ENCODE measurements around the gene AUTS2.

AUTS2 gene

DNA sequence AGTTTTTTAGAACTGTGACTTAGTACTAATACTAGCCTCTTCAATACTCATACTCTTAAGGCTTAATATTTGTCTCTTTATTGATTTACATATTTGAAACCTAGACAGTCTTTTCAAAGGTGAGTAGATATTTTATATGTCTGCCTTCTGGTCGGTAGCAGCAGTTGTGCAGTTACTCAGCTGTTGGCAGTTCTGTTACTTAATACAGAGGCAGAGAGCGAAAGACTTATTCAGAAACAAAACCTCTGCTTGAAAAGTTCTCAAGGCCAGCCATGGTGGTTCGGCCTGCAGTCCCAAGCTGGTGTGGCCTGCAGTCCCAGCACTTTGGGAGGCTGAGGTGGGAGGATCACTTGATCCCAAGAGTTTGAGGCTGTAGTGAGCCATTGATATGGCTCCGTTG lies 84.2 kb downstream of the AUTS2 start:
- TF ChIP-seq, protein P1, sequence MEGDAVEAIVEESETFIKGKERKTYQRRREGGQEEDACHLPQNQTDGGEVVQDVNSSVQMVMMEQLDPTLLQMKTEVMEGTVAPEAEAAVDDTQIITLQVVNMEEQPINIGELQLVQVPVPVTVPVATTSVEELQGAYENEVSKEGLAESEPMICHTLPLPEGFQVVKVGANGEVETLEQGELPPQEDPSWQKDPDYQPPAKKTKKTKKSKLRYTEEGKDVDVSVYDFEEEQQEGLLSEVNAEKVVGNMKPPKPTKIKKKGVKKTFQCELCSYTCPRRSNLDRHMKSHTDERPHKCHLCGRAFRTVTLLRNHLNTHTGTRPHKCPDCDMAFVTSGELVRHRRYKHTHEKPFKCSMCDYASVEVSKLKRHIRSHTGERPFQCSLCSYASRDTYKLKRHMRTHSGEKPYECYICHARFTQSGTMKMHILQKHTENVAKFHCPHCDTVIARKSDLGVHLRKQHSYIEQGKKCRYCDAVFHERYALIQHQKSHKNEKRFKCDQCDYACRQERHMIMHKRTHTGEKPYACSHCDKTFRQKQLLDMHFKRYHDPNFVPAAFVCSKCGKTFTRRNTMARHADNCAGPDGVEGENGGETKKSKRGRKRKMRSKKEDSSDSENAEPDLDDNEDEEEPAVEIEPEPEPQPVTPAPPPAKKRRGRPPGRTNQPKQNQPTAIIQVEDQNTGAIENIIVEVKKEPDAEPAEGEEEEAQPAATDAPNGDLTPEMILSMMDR (IDR thresholded peaks at IDR 0.05; ENCODE audit: borderline replicate concordance, insufficient read depth, low read depth, low read length) = no peak
- H3K4me3 ChIP-seq (ENCODE audit: low read depth, low read length) = no peak overlapping the region

GRCh38 chr7:69683002-69683401 lies 84.7 kb downstream of the AUTS2 start:
- no peak overlapping the region for H3K4me3 ChIP-seq (ENCODE audit: low read depth, low read length)
- TF ChIP-seq, protein P1 (IDR thresholded peaks at IDR 0.05; ENCODE audit: borderline replicate concordance, insufficient read depth, low read depth, low read length) = no peak

GRCh38 chr7:69684369-69685292 lies 86.4 kb downstream of the AUTS2 start:
- TF ChIP-seq, protein P1 (IDR thresholded peaks at IDR 0.05; ENCODE audit: borderline replicate concordance, insufficient read depth, low read depth, low read length) = no peak
- no peak overlapping the region for H3K4me3 ChIP-seq (ENCODE audit: low read depth, low read length)

GRCh38 chr7:69685293-69685631 lies 87.0 kb downstream of the AUTS2 start:
- TF ChIP-seq, protein P1 (IDR thresholded peaks at IDR 0.05; ENCODE audit: borderline replicate concordance, insufficient read depth, low read depth, low read length) = no peak
- H3K4me3 ChIP-seq (ENCODE audit: low read depth, low read length) = no peak overlapping the region

- TF ChIP-seq, protein P1 (IDR thresholded peaks at IDR 0.05; ENCODE audit: borderline replicate concordance, insufficient read depth, low read depth, low read length) = no peak
- H3K4me3 ChIP-seq (ENCODE audit: low read depth, low read length) = no peak overlapping the region
Observed at GRCh38 chr7:69686366-69686765, 88.1 kb downstream of the AUTS2 start.

GRCh38 chr7:69687739-69688433 lies 89.6 kb downstream of the AUTS2 start:
- H3K4me3 ChIP-seq (ENCODE audit: low read depth, low read length) = no peak overlapping the region
- TF ChIP-seq, protein P1 (IDR thresholded peaks at IDR 0.05; ENCODE audit: borderline replicate concordance, insufficient read depth, low read depth, low read length) = no peak

All from GM12875 (cell line).